GM21515 (cell line): ENCODE results near the gene ARHGEF37.
A peak's percentile ranks its signal among the peaks of the same experiment; 100 is the strongest.
"Not testable (repeated sequence)": the region's sequence is repeated elsewhere in the genome, so short reads cannot be mapped to it uniquely, and the experiment has no call there.

Source experiments
- ATAC-seq: cut with Tn5 transposase; IDR thresholded peaks from one replicate; pipeline ENCODE4 v1.9.1; 2021; ENCODE audit not compliant: unreplicated experiment

ARHGEF37 gene, protein sequence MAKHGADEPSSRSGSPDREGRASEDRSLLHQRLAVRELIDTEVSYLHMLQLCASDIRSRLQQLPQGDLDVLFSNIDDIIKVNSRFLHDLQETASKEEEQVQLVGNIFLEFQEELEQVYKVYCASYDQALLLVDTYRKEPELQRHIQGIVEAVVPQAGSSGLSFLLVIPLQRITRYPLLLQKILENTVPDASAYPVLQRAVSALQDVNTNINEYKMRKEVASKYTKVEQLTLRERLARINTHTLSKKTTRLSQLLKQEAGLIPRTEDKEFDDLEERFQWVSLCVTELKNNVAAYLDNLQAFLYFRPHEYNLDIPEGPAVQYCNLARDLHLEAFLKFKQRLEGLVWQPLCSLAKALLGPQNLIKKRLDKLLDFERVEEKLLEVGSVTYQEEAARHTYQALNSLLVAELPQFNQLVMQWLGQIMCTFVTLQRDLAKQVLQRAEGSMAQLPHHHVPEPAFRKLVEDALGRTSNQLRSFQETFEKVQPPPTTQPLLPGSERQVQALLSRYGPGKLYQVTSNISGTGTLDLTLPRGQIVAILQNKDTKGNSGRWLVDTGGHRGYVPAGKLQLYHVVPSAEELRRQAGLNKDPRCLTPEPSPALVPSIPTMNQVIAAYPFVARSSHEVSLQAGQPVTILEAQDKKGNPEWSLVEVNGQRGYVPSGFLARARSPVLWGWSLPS

DNA sequence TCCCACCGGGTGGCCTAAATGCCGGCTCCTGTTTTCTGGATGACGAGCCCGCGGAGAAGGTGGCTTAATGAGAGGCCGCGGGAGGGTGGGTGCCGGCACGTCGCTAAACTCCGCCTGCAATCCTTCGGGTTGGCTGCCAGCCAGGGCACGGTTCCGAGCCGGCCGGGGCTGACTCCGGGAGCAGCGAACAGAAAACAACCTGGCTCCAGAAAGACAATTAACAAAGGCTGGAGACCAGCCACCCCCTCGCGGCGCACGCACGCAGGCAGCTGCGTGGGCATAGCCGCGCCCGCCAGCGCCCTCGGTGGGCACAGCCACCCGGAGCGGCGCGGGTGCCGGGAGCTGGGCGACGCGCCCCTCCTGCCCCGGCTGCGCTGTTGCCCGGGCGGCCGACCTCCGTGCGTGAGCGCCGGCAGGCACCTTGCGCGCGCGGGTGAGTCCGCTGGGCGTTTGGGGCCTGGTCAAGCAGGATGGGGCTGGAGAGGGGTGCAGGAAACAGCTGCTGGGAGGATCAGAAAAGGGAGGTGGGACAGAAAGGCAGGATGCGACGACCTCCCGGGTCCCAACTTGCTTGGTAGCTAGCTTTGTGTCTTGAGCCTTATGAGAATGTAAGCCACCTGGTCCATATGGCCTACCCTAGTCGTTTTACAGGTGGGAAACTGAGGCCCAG, at the start of gene ARHGEF37:
Gene ARHGEF37, plus strand, starts transcription at position 307 of the 670 bp plus-strand sequence. CDS start 16,272 bp downstream, outside the sequence.
- no peak for ATAC-seq

DNA sequence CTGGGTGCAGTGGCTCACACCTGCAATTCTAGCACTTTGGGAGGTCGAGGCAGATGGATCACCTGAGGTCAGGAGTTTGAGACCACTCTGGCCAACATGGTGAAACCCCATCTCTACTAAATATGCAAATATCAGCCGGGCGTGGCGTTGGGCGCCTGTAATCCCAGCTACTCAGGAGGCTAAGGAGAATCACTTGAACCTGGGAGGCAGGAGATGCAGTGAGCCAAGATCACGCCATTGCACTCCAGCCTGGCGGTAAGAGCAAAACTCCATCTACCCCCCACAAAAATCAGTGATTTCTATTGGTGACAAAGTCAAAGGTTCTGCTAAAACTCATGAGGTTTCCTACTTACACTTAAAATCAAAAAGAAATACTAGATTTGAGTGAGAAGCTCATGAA, 48.9 kb upstream of the ARHGEF37 start:
- ATAC-seq: no peak

DNA sequence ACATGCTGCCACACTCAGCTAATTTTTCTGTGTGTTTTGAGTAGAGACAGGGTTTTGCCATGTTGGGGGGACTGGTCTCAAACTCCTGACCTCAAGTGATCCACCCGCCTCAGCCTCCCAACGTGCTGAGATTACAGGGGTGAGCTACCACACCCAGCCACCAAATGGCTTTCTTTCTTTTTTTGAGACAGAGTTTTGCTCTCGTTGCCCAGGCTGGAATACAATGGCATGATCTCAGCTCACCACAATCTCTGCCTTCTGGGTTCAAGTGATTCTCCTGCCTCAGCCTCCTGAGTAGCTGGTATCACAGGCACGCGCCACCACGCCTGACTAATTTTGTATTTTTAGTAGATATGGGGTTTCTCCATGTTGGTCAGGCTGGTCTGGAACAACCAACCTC, 45.5 kb upstream of the ARHGEF37 start:
- not testable (repeated sequence) for ATAC-seq

DNA sequence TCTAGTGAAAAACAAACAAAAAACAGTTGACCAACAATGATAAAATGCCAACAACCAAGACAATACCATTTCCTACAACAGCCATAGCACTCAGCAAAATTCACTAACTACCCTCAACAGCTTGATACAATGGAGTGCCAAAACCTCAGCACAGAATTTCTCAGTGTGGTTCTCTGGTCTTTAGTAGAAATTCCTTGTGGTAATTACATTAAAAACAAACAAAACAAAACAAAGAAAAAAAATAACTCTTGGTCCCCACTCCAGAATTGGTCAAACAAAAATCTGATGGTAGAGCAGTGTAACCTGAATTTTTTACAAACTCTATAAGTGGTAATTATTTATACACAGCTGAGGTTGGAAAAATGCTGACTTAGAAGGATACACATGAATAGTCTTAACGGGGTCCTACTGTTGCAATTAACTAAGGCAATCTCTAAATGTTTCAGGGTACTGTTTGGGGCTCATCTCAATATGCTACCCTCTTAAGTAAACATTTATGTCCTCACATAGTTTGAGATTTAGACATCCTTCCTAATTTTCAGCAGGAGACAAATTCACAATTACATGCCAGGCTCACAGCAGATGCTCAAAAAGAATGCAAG, 43.8 kb upstream of the ARHGEF37 start:
- no peak for ATAC-seq

DNA sequence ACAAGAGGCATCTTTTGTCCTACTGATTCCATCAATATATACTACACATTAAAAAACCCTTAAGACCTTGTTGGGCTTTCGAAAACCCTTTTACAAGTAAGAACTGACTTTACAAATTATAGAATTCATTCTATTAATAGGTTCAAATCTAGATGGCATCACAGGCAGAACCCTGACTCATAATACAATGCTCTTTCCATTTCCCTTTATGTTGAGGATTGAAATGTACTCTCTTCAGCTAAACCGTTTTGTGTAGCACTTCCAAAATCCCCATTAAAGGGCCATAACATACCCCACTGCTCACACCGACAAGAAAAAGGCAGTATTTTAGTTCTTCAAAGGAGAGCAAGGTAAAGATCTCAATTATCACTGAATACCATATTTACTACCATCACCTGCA, 41.2 kb upstream of the ARHGEF37 start:
- ATAC-seq: no peak

DNA sequence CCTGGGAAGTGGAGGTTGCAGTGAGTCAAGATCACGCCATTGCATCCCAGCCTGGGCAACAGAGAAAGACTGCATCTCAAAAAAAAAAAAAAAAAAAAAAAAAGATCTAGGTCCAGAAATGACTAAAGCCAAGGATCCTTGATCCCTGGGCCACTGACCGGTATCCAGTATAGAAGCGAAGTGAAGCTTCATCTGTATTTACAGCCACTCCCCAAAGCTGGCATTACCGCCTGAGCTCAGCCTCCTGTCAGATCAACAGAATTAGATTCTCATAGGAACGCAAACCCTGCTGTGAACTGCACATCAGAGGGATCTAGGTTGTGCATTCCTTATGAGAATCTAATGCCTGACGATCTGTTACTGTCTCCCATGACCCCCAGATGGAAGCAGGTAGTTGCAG, 39.4 kb upstream of the ARHGEF37 start:
- no peak for ATAC-seq

DNA sequence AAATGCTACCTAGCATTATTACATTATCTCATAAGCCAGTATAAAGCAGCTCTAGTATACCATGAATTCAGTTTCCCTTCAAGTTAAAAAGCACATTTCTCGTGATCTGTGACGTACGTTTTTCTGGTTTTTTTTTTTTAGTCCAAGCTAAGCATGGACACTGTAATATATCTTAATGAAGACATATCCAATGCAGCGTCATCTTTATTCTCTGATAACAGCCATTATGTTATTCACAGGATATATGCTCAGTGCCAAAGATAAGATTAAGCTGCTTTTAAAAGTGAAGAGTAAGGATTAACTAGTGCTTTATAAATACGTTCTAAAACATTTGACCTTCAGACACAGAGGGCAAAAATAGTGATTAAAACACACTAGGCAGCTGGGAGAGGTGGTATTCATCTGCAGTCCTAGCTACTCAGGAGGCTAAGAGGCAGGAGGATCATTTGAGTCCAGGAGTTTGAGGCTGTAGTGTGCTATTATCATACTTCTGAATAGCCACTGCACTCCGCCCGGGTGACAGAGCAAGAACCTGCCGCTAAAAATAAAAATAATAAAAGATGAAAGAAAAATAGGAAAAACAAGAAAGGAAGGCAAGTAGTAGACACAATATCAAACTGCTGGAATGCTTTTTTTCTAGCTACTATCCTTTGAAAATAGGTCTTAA, 37.8 kb upstream of the ARHGEF37 start:
- no peak for ATAC-seq

DNA sequence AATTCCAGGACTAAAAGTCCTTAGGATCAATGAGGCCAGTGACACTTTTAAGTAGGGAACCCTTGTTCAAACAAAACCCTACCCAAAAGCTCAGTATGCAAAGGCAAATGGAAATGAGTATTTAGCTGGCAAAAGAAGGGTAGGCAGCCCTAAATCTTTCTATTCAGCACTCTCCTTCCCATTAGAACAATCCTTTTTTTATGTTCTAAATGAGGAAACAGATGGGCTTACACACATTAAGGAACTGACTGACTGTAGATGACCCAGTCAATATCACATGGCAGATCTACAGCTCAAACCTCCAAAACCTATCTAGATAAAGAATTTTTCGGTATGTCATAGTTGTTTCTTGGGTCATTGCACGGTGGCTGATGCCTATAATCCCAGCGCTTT, 37.3 kb upstream of the ARHGEF37 start:
- ATAC-seq: no peak

DNA sequence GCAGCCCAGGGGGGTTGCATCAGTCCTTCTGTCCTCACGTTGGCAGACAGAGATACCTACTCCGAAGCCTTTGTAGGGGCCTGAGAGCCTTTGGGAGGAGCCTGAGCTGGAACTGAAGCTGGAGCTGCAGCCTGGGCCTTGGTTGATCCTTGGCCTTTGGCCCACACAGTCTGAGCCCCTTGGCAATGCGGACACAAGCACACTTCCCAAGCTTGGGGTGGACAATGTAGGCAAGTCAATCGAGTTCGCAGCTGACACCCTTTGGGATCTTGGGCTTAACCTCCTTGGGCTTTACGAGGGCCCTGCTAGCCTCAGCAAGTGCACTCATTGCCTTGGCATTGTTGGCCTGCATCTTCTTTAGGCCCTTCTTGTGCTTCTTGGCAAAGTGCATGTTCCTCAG, 36.0 kb upstream of the ARHGEF37 start:
- no peak for ATAC-seq

DNA sequence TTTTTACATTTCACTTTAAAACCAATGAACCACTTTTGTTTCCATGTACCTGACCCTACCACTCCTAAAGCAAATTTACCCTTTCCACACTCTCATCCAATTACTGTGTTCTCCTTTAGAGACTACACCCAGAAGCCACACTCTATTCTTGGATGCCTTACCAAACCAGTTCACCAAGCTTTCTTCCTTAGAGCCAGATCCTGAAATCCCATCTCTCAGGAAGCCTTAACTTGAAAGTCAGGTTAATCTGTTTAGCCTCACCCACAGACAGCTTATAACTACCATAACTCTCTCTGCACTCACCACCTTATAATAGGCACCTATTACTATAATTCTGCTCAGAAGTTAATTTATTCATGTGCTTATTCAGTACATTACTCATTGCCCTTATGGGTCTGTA, 34.3 kb upstream of the ARHGEF37 start:
- ATAC-seq: no peak

DNA sequence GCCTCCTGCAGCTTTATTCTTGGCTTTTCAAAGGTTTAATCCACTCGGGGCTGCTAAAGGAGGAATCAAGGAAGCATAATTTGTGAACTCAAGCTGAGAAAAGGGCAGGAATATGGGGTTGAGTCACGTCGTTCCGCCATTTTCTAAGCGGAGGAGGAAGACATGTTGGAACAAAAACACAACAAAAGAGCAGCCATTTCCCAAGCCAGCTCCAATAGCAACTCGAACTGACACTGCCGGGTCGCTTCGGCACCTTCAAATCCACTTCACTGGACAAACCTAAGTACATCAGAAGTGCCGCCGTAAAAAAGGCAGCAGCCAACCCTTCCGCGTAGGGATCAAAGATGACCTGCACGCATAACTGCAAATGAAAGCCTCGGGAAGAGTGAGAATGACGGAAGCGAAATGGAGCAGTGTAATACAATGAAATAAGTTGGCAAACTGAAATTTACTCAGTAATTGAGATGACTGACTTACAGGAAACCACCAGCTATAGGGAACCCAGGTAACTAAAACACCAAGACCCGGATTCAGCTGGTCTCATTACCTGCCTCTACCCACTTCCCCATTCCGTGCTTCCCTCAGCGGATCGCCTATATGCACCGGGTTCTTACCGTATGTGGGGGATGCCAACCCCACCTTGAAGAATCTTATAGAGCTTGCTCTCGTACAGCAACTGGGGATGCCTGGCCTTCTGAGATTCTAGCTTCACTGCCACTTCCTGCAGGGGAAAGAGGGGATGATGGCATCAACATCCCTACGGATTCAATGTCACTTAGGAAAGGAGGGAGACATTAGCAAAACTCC, 31.6 kb upstream of the ARHGEF37 start:
- ATAC-seq: peak; percentile 34

DNA sequence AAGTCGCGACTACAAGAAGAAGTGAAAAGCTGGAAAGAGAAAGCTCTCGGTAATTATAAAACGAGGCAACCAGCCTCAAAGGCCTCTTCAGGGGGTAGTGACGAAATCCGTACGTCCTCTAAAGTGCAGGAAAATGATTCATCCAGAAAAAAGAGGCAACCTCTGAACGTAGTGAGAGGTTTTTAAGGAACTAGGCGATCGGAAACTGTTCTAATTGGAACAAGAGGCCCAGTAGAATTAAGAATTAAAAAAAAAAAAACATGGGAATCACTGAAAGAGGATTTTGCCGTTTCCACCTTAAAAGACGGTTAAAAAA, 31.1 kb upstream of the ARHGEF37 start:
- ATAC-seq: no peak

DNA sequence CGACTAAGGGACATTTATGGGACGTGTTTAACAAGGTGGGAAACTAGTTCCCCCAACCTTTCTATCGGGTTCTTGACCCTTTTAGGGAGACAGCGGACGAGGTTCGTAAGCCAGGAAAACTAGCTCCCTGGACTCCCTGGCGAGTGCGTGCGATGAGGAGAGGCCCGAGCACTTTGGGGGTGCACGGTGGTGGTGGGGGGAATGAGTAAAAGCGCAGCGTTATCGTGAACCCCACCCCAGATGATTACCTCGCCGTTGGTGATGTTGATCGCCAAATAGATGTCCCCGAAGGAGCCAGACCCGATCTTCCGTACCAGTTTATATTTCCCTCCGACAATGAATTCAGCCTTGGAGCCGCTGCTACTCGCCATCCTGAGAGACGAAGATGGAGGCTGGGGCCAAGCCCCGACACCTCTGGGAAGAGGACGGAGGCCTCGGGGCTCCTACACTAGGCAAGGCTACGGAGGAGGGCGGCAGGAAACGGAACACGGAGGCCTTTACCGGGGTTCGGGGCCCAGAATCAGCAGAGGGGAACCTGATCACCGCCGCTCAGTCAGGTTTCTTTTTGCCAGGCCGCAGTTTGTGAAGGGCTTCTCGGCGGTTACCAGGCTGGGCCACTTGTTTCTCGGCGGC, 30.6 kb upstream of the ARHGEF37 start:
- ATAC-seq: peak; percentile 5

DNA sequence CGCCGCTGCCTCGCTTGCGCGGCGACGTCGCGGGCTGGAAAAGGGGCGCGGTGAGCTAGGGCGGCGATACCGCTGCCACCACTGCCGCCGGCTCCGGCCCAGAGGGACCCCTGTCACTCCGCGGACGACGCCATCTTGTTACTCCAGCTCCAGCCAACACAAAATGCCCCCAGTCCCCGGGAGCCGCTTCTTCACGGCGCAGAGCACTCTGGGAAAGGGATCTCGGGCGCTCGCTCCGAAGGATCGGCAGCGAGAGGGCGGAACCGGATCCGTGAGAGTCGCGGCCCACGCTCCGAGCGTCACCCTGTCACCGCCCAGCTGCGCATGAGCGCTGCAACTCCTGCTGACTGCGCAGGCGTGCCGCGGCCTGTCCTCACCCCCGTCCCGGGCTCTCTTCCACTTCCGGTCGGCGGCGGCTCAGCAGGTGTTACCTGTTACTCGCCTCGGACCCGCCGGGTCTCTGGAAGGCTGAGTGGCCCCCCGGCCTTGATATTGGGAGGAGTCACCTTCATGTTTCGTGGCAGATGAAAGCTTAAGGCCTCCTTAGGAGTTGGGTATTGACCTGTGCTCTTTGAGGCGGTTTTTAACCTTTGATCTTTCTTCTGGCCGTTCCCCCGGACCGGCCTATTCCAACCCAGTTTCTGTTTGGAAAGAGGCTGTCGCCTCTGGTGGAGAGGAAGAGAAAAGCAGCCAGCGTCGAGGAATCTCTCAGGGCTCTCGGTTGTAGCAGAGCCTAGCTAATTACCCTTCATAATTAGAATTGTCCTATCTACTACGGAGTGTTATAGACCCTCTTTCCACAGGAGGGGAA, 29.9 kb upstream of the ARHGEF37 start, which contains the start of gene CSNK1A1:
Gene CSNK1A1, minus strand, starts transcription at position 213 of the 811 bp plus-strand sequence. CDS start 475 bp downstream, outside the sequence.
- peak; percentile 92 for ATAC-seq

DNA sequence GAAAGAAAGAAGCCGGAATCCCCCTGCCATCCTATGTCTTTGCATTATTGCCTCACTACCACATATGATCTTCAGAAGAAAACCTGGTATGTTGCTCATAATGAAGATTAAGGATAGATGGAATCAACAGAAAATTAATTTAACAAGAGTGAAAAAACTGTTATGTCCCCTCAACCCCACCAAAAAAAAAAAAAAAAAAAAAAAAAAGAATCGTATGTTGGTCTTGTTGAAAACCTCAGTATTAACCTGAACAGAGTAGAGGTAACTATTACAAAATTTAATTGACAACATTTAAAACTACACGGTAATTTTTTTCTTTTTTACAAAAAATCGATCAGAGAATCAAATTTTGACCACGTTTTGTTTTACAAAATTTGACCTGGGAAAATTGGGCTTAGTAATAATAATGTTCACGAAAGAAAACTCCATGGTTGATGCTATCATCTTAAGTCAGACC, 29.2 kb upstream of the ARHGEF37 start:
- ATAC-seq: no peak

DNA sequence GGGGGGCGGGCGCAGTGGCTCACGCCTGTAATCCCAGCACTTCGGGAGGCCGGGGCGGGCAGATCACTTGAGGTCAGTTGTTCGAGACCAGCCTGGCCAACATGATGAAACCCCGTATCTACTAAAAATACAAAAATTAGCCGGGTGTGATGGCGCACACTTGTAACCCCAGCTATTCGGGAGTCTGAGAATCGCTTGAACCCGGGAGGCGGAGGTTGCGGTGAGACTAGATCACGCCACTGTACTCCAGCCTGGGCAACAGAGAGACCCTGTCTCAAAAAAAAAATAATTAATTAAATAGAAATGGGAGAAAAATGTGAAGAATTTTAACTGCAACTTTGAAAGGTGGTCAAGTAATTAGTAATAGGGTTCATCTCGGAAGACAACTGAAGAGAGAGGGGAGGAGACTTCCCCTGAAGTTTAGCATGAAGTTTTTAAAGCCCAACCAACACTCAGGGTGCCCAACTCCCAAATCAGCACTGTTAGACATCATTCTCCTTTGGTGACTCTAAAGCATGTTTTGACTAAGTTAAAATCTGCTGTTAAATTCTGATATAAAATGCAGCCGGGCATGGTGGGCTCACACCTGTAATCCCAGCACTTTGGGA, 28.6 kb upstream of the ARHGEF37 start:
- no peak for ATAC-seq

DNA sequence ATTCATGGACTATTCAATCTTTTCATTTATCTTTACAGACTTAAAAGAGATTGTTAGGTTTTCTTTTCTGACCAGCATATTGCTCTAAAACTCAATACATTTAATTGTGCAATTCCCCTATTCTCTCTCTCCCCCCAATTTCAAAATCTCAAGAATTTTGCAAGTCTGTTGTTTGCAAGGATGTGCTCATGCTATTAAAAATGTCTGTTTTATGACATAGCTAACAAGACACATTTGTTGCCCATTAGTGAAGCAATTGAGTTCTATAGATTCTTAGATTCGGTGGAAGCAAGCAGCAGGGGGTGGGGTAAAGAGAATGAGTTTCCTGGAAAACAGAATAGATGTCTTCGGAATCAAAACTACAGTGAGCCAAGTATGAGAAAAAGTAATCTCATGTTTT, 21.6 kb upstream of the ARHGEF37 start:
- ATAC-seq: no peak

DNA sequence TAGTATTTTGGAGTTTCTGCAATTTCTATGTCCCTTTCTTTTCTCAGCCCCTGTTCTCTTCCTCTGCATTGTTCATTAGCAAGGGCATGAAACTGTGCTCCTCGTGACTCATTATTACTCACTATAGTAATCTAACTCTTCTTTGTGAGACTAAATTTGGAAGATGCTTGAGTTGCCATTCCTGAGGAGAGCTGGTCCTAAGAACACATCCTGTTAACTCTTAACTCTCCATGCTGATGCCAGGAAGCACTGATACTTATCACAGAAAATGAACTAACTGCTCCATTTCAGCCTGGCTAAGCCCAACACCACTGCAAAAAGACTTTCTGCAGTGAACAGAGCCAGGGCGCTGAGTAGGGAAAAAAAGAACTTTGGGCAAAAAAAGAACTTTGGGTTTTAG, 19.4 kb upstream of the ARHGEF37 start:
- ATAC-seq: no peak
